Effector CD4-positive, alpha-beta T cell (primary cell): ENCODE results near the gene ATP13A5.

Source experiments
- DNase-seq: peaks from one replicate; pipeline ENCODE4 v3.0.0-alpha.2; 2020

Gene ATP13A5

DNA sequence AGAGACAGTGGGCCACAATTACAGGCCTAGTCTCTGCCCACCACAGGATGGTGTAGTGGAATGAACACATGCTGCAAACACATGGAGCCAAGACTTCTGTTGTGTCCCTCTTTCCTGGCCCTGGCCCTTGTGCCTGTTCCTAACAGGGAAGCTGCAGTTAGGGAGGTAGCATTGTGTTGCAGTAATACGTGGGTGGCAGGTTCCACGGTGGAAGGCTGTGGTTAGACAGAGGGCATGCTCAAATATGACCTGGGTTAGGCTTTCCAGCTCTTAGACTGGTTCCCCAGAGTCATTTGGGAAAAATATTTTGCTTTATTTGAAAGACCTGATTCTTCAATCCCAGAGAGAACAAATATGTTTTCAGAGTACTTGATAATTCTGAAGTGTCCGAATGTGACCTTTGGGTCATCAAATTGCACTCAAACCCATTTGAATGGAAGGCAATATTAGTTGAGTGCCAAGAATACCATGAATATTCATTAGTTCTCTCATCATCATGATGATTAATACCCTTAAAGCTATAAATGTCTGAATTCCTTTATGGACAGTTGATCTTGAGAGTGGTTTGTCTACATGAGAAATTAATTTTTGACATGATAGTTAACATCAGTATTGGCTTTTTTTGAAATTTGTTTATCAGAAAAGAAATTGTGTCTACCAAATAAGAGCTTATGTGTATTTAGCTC is 109.1 kb downstream of the ATP13A5 start:
- no peak for DNase-seq

DNA sequence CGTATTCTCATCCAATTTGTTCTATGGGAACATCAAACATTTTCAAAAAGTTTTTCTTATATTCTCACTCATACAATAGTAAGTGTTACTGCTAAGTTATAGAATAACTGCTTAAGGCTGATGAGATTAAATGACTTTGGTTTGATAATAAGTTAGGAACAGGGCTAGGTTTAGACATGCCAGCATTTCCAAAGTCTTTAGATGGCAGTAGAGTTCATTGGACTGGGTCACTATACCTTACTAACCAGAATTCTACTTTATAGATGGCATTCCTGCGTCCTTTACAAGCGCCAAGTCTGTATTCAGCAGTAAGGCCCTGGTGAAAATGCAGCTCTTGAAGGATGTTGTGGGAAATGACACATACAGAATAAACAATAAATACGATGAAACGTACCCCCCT is 115.8 kb downstream of the ATP13A5 start:
- no peak for DNase-seq

DNA sequence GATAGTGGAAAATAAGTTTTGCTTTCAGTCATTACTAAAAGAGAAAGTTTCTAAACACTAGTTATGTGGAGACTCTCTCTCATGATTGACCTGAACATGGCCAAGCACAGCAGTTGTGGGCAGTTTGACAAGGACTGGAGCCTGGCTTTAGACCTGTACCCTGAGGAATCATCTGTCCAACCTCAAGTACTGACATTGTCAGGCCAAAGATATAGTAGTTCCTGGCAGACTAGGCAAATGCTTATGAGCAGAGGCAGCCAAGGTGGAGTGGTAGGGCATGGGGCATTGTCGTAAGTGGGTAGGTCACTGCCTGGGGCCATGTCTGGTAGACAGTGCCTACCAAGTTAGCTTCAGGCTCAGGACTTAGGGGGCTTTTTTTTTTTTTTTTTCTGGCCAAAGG is 116.6 kb downstream of the ATP13A5 start:
- DNase-seq = no peak

DNA sequence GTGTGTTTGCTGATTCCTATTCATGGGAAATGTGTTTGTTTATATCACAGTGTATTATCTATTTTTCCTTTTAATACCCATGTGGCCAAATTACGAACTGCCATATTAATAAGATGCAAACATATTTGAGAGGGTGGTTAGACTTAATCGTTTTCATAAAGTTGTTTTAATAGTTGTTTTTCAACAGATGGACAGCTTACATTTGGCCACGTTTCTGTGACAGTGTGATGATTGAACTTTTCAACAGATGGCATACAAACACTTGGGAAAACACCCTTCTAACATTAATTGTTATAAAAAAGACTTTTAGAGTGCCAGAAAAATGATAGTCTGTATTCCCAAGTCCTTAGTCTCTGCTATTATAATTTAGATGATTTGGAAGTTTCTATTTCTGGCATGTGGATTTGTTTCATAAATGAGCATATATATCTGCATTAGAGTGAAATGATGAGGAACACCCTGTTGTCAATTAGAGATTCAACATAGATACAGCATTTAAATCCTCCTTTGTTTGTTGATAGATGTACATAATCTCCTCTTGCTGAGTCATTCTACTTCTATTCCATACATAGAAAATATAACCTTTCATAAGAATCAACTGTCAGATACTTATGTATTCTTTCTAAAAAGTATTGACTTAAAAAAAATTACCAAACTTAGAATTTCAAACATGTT is 124.4 kb downstream of the ATP13A5 start:
- no peak for DNase-seq

DNA sequence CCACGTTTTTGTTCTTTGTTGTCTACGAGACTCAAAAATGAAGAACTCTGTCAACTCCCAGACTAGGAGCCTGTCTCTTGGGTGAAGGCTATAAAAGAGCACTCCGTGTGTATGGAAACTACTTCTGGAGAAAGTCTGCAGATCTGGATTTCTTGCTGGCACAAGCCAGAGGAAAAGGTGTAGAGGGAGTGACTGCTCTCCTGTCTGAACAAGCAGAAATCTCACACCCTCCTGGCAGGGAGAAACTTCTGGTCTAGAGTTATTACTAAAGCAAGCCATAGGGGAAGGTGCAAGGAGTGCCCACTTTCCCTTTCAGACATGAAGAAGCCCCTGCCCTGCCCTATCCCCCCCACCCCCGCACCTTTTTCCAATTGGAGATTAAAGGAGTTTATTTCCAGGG is 128.1 kb downstream of the ATP13A5 start:
- DNase-seq = no peak

DNA sequence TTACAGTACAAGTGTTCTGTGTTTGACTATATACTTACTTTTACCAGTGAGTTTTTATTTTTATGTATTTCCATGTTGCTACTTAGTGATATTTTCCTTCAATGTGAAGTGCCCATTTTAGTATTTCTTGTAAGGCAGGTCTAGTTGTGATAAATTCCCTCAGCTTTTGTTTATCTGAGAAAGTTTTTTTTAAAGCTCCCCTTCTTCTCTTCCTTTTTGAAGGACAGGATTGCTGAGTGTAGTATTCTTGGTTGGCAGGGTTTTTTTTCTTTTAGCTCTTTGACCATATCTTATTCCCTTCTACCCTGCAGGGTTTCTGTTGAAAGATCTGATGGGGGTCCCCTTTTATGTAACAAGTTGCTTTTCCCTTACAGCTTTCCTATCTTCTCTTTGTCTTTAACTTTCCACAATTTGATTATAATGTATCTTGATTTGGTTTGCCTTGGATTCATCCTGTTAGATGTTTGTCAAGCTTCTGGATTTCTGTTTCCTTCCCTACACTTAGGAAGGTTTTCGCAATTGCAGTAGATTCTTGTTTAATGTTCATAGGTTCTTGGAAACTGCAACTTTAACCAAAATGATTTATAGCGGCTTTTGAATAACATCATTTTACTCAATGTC is 129.6 kb downstream of the ATP13A5 start:
- no peak for DNase-seq

DNA sequence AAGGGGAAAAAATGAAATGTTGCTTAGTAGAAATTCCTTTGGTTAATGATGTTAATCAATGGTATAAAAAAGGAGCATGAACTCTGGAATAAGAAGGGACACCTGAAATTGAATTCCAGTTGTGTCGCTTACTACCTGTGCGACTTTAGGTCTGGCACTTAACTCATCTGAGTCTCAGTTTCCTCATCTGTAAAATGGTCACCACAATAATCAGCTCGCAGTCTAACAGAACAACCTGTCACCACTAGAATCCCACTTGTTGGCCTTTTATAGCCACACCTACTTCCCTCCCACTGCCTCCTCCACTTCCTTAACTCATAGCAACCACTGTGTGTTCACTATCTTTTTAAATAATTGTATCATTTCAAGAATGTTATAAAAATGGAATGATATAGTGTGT is 135.0 kb downstream of the ATP13A5 start:
- no peak for DNase-seq

DNA sequence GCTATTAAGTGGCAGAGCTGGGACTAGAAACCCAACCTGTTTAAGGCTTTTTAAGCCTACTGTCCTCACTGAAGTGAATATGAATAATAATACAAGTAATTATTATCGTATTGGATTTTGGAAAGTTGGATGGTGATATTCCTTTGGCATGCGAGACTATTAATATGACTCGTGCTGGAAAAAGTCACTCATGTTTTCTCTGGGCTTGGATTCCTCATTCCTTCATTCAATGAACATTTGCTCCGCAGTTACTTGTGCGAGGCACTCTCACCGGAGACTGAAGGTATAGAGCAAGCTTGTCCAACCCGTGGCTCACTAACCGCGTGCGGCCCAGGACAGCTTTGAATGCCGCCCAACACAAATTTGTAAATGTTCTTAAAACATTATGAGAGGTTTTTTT is 136.8 kb downstream of the ATP13A5 start:
- DNase-seq = no peak

DNA sequence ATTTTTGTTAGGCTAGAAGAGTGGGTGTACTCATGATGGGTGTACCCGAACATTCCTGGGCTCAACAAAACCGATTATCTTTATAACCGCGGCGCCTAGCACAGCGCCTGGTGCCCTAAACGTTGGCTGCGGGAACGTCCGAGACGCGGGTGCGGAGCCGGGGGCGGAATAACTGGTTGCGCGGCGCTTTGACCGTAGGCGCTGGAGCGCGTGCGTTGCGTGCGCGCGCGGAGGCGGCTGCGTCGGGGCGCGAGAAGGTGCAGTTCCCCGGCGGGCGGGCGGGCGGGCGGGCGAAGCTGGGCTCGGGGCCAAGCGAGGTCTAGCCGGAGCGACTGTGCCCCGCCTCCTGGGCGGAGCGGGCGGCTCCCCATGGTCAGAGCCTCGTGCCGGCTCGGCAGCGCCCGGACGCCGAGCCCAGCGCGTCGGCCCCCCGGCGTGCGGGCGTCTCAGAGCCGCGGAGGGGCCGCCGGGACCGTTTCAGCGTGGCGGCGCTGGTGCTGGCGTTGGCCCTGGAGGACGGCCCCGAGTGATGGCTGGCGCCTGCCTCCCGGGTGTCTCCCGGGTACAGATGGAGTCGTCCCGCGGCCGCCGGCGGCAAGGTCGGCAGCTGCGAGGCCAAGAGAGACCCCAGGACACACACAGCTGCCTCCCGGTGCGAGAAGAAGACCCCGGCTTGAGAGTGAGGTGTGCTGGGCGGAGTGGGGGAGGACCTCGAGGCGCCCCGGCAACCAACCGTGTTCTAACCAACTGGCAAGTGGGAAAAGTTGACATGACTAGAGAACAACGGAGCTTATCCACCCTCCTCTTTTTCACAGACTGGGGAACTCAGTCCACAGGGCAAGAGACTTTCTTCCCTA is 137.5 kb downstream of the ATP13A5 start, which contains the start of gene PLAAT1:
TSS of gene PLAAT1 (plus strand) at position 373 of the 857 bp plus-strand sequence. CDS start 14,429 bp downstream, outside the sequence.
- no peak for DNase-seq

DNA sequence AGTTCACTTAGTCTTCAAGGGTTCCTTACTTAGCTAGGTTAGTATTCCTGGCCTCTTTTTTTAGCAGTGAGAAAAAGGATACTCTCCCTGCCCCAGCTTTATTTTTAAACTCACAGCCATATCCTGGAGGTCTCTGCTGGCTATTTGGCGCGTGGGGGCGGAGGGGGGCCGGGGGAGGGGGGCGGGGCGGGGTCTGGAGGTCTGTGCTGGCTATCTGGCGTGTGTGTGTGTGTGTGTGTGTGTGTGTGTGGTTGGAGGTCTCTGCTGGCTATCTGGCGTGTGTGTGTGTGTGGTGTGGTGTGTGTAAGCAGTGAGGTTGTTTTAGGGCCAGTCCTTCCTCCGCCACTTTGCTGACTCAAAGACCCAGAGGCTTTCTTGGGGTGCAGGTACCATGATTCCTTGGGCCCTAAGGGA is 138.1 kb downstream of the ATP13A5 start:
- DNase-seq = no peak

DNA sequence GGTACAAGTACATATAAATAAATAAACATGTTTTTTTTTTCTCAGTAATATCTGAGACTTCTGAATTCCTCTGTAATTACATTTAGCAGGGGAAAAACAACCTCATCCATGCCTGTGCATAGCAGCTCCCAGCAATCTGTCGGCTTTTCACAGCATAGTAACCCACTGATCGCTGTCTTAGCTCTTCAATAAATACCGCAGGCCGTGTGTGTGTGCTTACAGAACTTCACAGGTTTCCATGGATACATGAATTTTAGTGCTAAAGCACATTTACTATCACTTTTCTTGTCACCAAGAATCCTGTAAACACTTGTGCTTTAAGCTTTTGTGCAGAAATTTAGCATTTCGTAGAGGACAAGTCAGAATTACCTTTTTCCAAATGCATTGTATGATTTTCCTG is 141.5 kb downstream of the ATP13A5 start:
- no peak for DNase-seq

DNA sequence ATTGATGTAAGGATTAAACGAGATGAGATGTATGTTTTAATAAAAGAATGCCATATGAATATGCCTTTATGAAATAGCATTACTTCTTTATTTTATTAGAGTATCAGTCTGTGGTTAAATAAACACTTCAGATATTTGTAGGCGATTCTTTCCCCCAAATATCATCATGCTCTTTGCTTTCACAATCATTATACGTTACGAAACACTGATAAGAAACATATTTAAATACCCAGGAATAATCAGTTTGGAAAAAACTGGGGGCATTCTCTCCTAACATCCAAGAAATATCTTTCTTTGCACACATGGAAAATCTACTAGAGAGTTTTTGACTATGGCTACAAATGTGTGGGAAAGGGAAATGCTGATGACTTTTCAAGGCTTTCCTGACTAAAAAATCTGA is 142.0 kb downstream of the ATP13A5 start:
- no peak for DNase-seq

DNA sequence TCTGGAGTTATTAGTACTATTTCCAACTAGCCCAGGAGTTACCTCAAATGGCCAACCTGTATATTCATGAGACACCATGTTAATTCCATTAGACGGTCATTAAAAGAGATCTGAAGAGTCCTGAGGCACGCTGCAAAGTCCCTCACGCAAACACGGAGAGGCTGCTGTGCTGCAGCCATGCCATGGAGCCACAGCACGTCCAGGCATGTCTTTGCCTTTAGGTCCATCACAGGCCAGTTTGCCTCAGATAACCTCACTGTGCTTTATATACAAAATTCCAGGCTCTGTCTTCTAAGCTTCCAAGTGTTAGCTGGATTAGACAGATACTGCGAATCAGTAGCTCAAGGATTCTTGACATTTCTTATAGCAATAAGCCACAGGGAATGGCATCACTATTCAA is 147.4 kb downstream of the ATP13A5 start:
- DNase-seq = no peak

DNA sequence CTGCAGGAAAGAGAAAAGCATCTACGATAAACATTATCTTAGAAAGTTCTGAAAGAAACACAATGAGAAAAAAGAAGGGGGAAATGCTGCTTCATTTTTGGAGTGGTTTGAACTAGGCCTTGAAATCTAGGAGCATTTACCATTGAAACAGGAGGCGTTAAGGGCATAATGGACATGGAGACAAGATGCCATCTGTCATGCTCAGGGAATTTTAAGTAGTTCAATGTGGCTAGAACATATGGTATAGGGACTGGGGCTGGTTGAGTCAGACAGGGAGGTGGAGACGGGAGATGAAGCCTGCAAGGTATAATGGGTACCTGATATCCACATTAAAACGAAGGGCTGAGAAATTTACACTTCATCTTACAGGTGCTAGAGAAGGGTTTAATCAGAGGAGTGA is 147.9 kb downstream of the ATP13A5 start:
- DNase-seq = no peak

DNA sequence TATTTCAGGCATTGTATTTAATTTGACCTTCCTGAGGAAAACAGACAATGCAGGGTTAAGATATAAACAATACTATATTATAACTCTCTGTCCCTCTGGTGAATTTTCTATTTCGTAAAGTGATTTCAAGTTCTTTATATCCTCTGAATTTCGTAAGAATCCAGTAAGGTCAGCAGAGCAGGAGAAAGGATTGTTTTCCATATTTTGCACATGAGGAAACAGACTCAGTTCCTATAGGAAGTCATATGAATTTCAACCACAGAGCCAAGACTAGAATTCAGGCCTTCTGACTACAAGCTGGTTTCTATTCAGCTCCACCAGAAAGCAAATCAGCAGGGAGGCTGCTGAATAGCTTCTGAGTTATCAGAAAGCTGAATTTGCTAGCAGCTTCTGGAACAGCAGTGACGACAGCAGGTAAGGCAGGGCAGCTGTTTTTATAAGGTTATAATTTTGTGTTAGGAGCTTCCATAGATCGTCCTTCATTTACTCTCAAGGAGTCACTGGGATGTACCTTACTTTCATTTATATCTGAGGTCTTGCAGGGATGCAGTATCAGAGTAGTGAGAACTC is 148.6 kb downstream of the ATP13A5 start:
- no peak for DNase-seq

DNA sequence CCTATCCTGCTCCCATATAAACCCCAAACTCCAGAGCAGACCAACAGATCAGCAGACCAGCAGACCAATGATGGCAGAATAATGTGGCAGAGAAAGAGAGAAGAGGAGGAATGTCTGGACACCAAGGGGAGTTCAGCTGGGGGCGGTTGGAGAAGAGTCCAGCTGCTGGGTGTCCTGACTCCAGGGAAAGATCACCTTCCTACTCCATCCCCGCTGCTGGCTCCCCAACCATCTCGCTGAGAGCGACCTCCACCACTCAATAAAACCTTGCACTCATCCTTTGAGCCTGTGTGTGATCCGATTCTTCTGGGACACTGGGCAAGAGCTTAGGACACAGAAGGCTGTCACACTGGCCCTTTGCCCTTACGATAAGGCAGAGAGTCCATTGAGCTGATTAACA is 150.3 kb downstream of the ATP13A5 start:
- no peak for DNase-seq

DNA sequence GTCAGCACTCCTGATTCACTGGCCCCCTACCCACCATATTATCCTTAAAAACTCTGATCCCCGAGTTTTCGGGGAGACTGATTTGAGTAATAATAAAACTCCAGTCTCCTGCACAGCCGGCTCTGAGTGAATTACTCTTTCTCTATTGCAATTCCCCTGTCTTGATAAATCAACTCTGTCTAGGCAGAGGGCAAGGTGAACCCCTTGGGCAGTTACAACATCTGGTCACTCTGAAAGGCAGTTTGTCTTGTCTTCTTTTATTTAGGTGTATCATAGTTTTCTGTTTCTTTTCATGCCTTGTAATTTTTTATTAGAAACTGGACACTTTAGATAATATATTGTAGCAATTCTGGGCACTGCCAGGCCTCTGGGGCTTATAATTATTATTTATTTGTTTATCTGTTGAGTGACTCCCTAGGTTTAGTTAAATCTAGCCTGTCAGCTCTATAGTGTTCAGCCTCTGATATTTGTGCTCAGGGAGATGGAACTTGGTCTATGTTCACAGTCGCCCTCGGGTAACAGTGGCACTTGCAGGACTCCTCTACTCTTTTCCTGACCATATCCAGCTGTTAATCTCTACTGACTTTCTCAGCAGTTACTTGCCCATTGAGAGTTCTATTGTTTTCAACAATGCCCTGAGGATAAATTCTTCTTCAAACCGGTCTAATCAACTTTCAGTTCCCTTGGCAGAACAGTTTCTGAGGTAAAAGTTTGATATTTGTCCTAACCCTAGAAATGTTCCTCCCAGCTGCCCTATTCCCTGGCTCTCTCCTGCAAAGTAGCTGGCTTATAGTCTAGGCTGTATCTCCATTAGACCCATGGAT is 153.0 kb downstream of the ATP13A5 start:
- no peak for DNase-seq
